M059J (cell line): Measurements from ENCODE around the gene VCL. TPM values are rescaled to one million over a fixed set of nuclear protein-coding genes. Genes with fewer than 3 reads are reported as not detected.
A peak's percentile ranks its signal among the peaks of the same experiment; 100 is the strongest.
"Not testable (repeated sequence)": the region's sequence is repeated elsewhere in the genome, so short reads cannot be mapped to it uniquely, and the experiment has no call there.

Experiments used
- DNase-seq: peaks from one replicate; pipeline ENCODE4 v3.0.0-alpha.2; 2012; ENCODE audit warnings: low read depth
- total RNA-seq: library from RNA; depleted of rRNA; stranded (reverse); fragments of >200 nt; shearing (Covaris generic); gene quantifications from 2 replicates; pipeline ENCODE4 v1.2.3, GENCODE V29; 2014

VCL gene
- total RNA-seq, 1 experiment from 2014 or later = 159 TPM

GRCh38 chr10:74104996-74105395, 107.1 kb downstream of the VCL start:
- no peak for DNase-seq

DNA sequence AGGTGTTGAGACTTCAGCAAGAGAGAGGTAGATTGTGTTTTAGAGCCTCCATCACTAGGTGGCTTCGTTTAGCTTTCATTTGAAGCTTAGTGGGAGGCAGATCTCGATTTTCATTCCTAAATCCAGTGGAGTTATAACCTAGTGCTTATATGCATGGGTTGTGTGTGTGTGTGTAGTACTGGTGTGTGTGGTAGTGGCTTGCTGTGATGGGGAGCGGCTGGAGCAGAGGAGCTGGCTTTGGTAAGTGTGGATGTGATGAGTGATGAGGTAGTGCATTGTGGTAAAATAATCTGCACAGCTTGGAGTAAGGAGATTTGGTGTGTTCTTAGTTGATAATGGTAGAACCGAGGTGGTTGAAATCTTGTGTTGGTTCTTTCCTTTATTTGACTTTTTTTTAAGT, 109.5 kb downstream of the VCL start:
- no peak for DNase-seq

DNA sequence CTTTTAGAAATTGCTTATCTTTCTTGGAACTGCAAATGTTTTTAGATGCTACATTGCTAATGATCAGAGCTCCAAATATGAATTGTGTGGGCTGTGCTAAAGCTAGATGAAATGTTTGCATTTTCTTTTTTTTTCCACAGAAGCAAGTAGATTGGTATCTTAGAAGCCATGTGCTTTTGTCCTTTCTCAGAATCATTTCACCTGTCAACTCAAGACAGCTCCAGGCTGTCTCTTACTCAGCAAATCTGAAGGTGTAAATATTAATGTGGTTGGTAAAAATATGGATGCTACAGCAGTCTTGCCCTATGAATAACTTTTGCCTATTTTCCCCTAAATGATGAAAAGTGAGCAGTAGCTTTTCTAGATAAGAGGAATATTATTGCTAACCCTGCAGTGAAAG, 111.5 kb downstream of the VCL start:
- no peak for DNase-seq

GRCh38 chr10:74110120-74110519, 112.2 kb downstream of the VCL start:
- DNase-seq = no peak

DNA sequence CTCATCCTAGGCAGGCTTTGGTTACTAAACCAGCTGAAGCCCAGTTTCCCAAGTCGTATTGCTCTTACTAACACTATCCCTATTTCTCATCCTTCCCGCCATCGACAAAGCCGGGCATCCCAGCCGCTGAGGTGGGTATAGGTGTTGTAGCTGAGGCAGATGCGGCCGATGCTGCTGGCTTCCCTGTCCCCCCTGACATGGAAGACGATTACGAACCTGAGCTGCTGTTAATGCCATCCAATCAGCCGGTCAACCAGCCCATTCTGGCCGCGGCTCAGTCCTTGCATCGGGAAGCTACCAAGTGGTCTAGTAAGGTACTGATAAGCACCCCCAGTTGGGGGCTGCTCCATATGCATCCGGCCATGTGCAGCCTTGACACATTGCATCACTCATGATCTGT, 113.9 kb downstream of the VCL start:
- no peak for DNase-seq

GRCh38 chr10:74113546-74113945, 115.6 kb downstream of the VCL start:
- DNase-seq = peak; percentile 25

DNA sequence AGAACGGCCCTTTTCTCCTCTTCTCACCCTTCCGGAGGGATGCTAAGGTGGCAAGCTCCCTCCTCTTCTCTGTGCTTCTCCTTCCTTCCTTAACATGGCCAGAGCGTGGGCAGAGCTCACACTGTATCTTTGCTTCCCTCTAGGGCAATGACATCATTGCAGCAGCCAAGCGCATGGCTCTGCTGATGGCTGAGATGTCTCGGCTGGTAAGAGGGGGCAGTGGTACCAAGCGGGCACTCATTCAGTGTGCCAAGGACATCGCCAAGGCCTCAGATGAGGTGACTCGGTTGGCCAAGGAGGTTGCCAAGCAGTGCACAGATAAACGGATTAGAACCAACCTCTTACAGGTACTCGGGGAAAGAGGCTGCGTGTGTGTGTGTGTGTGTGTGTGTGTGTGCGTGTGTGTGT, 116.1 kb downstream of the VCL start:
- DNase-seq = no peak

GRCh38 chr10:74117738-74118137, 119.8 kb downstream of the VCL start:
- no peak for DNase-seq

DNA sequence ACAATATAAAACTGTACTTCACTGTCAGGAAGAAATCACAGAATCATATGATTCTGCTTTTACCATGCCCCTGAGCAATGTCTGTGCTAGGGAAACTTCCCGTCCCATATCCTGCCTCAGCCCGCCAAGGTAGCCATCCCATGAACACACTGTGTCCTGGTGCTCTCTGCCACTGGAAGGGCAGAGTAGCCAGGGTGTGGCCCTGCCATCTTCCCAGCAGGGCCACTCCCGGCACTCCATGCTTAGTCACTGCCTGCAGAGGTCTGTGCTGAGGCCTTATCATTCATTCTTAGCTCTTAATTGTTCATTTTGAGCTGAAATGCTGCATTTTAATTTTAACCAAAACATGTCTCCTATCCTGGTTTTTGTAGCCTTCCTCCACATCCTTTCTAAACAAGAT, 120.9 kb downstream of the VCL start:
- DNase-seq = peak; percentile 33

DNA sequence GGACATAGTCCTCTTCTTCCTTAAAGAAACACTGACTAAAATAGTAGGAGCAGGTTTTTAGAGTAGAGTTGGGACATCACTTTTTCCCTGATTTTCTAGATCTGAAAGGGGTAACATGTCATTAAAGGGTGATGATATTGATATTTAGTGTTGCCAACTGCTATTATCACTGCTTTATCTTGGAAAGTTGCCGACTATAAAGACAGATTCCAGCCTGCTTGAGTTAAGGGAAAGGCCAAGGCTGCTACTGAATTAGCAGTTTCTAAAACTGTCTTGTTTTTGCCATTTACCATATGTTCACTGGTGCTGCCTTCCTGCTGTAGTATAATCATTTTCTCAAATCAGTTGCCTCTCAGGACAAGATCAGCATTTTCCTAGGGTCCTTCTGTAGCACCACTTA, 123.0 kb downstream of the VCL start:
- no peak for DNase-seq

GRCh38 chr10:74121368-74121767, 123.5 kb downstream of the VCL start:
- no peak for DNase-seq

GRCh38 chr10:74122060-74122459, 124.1 kb downstream of the VCL start:
- no peak for DNase-seq

DNA sequence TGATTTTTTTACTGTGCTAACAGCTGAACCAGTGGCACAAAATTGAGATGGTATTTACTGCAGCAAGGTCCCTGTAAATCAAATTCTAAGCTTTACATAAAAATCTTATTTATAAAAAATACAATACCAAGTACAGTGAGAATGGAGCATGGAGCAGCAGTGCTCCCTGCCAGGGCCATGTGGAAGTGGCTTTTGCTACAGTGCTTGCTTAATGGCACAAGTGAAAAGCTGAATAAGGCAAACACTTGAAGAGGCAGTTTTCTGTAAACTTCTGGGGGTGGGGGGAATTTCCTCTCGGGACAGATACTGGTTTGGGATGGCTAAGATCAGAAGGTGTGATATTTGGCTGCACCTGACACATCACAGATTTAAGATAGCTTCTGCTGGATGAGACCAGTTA, 125.2 kb downstream of the VCL start:
- DNase-seq = no peak

GRCh38 chr10:74133923-74134820, 136.3 kb downstream of the VCL start:
- DNase-seq = no peak

DNA sequence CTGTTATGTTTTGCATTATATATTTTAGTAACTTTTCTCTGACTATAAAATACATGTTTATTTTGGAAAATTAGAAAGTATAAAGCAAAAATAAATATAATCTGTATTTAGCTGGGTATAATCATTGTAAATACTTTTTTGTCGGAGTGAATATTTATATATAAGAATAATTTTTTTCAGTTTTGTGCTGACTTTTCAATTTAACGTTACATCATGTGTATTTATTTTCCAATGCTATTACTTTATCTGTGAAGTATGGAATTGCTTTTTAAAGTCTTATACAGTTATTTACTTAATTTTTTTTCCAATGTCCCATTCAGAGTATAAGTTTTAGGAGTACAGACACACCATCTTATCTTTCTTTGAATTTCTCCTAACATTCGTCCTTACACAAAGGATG, 137.5 kb downstream of the VCL start:
- DNase-seq = no peak

GRCh38 chr10:74137992-74138391, 140.1 kb downstream of the VCL start:
- DNase-seq = no peak

DNA sequence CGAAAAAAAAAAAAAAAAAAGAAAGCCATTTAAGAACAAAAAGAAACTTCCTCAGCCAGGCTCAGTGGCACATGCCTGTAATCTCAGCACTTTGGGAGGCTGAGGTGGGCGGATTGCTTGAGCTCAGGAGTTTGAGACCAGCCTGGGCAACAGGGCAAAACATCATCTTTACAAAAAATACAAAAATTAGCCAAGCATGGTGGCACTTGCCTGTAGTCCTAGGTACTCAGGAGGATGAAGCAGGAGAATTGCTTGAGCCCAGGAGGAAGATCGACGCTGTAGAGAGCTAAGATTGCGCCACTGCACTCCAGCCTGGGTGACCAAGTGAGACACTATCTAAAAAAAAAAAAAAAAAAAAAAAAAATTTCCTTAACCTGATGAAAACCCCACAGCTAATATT, 140.7 kb downstream of the VCL start:
- not testable (repeated sequence) for DNase-seq

DNA sequence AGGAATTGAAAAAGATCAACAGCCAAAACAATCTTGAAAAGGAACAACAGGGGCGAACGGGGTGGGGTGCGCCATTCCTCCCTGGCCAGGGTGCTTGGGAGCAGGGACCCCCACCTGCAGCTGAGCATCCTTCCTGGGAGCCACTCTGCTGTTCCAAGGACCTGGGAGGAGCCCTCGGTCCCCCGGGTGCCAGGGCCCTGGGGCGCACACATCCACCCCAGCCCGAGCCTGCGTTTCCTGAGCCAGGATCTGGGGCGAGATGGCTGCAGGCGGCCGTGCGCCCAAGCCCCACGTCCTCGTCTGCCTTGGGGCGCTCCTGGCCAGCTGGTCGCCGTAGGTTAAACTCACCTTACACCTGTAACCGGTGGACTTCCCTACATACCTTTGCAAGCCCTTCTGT, 142.1 kb downstream of the VCL start:
- DNase-seq = no peak

GRCh38 chr10:74140553-74140952, 142.6 kb downstream of the VCL start:
- no peak for DNase-seq

DNA sequence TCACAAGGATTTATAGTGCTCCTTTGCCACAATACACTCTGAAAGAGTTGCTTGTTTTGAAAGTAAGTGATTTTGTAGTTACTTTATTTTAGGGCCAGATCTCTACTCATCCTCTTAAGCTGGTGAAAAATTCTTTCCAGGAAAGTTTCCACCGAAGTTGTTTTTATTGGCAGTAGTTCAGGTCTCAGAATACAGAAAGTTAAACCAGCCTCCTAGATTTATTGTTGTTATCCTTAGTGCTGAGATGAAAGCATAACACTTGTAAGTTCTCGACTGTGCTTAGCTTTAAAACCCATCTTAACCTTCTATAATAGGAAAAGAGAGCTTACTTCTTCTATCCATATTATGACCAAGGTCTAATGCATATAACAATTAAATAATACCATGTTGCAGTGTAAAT, 147.2 kb downstream of the VCL start:
- peak; percentile 86 for DNase-seq

DNA sequence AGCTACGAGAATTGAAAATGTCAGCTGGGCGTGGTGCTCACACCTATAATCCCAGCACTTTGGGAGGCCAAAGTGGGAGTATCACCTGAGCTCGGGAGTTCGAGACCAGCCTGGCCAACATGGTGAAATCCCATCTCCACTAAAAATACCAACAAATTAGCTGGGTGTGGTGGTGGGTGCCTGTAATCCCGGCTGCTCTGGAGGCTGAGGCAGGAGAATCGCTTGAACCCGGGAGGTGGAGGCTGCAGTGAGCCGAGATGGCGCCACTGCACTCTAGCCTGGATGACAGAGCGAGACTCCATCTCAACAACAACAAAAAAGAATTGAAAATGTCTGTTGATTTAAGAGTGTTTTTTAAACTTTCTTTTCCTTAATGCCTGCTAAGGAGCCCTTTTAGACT, 149.1 kb downstream of the VCL start:
- DNase-seq = not testable (repeated sequence)

- DNase-seq = no peak
These were observed 152.5 kb downstream of the VCL start, which contains the start of gene AP3M1 for GRCh38 chr10:74150204-74150989. Gene AP3M1 (minus strand): TSS chr10:74150828. CDS start chr10:74138379, 12,449 bp downstream.
